BJ (cell line): ENCODE measurements around the gene FBXO10. TPM values are rescaled to one million over a fixed set of nuclear protein-coding genes. Genes with fewer than 3 reads are reported as not detected.
"Not testable (repeated sequence)": the region's sequence is repeated elsewhere in the genome, so short reads cannot be mapped to it uniquely, and the experiment has no call there.

ENCODE experiments used
- CTCF ChIA-PET: fragments of 350-600 bp; formaldehyde crosslinking; extraction: SDS; loops from one replicate; lab custom pipeline; 2021; ENCODE audit warnings: antibody characterized with exemption, inconsistent platforms; lab: Yijun Ruan, JAX
- POLR2A ChIA-PET: fragments of 300-600 bp; sonication (Branson Sonifier 250); formaldehyde crosslinking; extraction: SDS; loops from one replicate; lab custom pipeline; 2021; ENCODE audit warnings: antibody characterized with exemption; lab: Charles Lee
- DNase-seq: peaks from one replicate; pipeline ENCODE4 v3.0.0-alpha.2; 2011; ENCODE audit warnings: low read depth
- H3K27me3 ChIP-seq: 2 replicates; pipeline ENCODE4 v1.6.0; 2011; ENCODE audit warnings: low read length; ENCODE audit not compliant: control insufficient read depth, insufficient read depth
- H3K36me3 ChIP-seq: 2 replicates; pipeline ENCODE4 v1.5.1; 2011; ENCODE audit warnings: low read length; ENCODE audit not compliant: control insufficient read depth, insufficient read depth
- H3K4me3 ChIP-seq: 2 replicates; pipeline ENCODE4 v1.5.1; 2011; ENCODE audit warnings: low read depth, mild to moderate bottlenecking, control low read depth, low read length
- polyA plus RNA-seq: library from polyadenylated mRNA; depleted of rRNA; stranded (reverse); fragments of >200 nt; gene quantifications from 2 replicates; pipeline ENCODE4 v1.2.3, GENCODE V29; 2011
- TF ChIP-seq, protein P1 (sequence below): IDR thresholded peaks from 2 replicates; pipeline ENCODE4 v1.5.1; 2011; ENCODE audit warnings: low read depth, mild to moderate bottlenecking, control low read depth, inconsistent platforms, low read length, moderate library complexity; ENCODE audit not compliant: insufficient read depth

Gene FBXO10
- polyA plus RNA-seq, 1 experiment = 13.3 TPM

DNA sequence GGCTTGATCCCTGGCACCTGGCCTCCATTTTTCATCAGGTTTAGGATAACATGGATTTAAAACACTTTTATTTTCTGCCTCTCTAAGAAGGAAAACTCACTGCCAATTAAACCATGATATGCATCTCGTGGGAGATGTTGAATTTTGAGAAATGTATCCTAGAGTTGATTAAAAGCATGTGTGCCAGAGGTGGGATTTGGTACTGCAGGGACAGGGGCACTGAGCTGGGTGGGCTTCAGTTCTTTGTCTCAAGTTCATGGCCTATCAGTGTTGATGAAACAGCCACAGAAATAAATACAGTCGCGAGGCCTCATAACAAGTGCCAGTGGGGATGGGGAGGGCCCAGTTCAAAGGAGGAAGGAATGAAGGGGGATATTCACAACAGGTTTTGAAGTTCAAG is 55.5 kb downstream of the FBXO10 start:
- Histone ChIP-seq H3K36me3 (peaks cover 26% of the 10 kb centered on the region), H3K4me3 (no peak overlapping the region), H3K27me3 (no peaks in the 10 kb centered on the region)
- CTCF ChIA-PET = interaction anchor here (1.4 kb wide), 1 partner anchor 9 kb away, joined by 3 read pairs; no protein-coding TSS in a partner anchor
- POLR2A ChIA-PET = no interaction called here
- TF ChIP-seq, protein P1, sequence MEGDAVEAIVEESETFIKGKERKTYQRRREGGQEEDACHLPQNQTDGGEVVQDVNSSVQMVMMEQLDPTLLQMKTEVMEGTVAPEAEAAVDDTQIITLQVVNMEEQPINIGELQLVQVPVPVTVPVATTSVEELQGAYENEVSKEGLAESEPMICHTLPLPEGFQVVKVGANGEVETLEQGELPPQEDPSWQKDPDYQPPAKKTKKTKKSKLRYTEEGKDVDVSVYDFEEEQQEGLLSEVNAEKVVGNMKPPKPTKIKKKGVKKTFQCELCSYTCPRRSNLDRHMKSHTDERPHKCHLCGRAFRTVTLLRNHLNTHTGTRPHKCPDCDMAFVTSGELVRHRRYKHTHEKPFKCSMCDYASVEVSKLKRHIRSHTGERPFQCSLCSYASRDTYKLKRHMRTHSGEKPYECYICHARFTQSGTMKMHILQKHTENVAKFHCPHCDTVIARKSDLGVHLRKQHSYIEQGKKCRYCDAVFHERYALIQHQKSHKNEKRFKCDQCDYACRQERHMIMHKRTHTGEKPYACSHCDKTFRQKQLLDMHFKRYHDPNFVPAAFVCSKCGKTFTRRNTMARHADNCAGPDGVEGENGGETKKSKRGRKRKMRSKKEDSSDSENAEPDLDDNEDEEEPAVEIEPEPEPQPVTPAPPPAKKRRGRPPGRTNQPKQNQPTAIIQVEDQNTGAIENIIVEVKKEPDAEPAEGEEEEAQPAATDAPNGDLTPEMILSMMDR = no peak
- no peak for DNase-seq

DNA sequence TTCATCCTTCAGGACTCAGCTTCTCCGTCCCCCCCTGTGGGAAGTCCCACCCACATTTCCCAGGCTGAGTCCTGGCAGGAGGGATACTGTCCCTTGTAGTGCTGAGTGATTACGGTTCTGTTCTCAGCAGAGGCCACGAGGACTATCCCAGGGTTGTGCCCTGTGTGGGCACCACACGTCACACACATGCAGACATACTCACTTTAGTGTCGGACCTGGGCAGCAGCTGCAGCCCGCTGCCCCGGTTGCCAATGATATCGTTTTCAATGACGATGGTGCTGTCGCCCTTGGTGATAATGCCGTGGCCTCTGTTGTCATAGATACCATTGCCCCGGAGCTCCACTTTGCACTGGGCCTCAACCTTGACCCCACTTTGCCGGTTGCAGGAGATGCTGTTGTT is 58.3 kb downstream of the FBXO10 start:
- CTCF ChIA-PET = no interaction called here
- POLR2A ChIA-PET = no interaction called here
- TF ChIP-seq, protein P1 = no peak
- no peak overlapping the region for H3K4me3 ChIP-seq
- peaks cover 20% of the 10 kb centered on the region for H3K36me3 ChIP-seq
- DNase-seq = no peak
- H3K27me3 ChIP-seq = no peaks in the 10 kb centered on the region

DNA sequence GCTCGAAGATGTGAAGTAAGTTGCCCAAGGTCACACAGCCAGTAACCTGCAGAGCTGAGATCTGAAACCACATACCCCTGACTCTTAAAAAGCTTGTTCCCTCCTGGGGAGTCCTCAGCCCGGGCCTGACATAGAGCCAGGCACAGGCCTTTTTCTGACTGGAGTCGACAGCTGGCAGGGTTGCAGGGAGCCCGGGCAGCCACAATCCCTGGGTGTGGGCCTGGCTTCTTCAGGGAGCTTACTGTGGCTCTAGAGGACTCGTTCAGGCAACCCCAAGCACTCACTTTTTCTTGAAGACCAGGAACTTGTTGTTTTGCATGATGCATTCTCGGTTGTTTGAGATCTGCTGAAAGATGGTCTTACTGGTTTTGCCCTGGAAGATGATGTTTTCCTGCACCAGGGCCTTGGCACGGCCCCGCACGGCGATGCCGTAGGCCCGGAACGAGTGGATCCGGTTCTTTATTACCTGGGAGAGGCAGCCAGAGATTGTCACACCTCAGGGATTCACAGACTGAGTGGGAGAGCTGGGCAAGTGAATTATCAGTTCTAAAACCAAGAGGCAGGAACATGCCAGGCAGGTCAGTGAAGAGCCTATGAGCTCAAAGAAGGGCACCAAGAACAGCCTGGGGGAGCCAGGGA is 60.4 kb downstream of the FBXO10 start:
- Histone ChIP-seq H3K36me3 (peaks cover 15% of the 10 kb centered on the region), H3K4me3 (no peak overlapping the region), H3K27me3 (no peaks in the 10 kb centered on the region)
- no peak for DNase-seq
- ChIA-PET CTCF (no interaction called here), POLR2A (no interaction called here)
- TF ChIP-seq, protein P1 = no peak

DNA sequence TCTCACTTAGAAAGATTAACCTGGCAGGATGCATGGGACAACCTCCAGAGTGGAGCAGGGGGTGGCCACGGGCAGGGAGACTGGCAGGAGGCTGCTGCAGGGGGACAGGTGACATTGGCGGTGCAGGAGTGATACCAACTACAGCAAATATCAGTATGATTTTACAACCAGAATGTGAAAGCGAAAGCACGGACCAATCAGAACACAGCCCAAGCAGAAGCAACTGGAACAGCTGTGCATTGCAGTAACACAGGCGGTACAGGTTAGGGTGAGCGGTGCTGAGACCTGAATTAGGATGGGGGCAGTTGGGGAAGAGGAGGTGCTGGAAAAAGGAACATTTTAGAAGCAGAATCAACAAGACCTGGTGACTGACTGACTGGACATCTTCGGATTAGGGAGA is 61.2 kb downstream of the FBXO10 start:
- TF ChIP-seq, protein P1 = no peak
- CTCF ChIA-PET = no interaction called here
- POLR2A ChIA-PET = no interaction called here
- no peaks in the 10 kb centered on the region for H3K27me3 ChIP-seq
- H3K4me3 ChIP-seq = no peak overlapping the region
- H3K36me3 ChIP-seq = peaks cover 15% of the 10 kb centered on the region
- DNase-seq = no peak

DNA sequence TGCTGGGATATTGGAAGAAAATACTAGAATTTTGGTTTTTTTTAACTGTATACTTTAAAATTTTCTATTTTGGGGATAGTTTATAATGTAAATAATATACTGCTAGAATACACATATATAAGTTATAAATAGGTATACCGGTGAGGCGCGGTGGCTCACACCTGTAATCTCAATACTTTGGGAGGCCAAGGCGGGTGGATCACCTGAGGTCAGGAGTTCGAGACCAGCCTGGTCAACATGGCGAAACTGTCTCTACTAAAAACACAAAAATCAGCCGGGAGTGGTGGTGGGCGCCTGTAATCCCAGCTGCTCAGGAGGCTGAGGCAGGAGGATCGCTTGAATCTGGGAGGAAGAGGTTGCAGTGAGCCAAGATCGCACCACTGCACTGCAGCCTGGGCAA is 61.8 kb downstream of the FBXO10 start:
- CTCF ChIA-PET = interaction anchor here (0.6 kb wide), 1 partner anchor 858 kb away, joined by 3 read pairs; no protein-coding TSS in a partner anchor
- peaks cover 15% of the 10 kb centered on the region for H3K36me3 ChIP-seq
- H3K27me3 ChIP-seq, POLR2A ChIA-PET, DNase-seq, H3K4me3 ChIP-seq: not testable (repeated sequence)

DNA sequence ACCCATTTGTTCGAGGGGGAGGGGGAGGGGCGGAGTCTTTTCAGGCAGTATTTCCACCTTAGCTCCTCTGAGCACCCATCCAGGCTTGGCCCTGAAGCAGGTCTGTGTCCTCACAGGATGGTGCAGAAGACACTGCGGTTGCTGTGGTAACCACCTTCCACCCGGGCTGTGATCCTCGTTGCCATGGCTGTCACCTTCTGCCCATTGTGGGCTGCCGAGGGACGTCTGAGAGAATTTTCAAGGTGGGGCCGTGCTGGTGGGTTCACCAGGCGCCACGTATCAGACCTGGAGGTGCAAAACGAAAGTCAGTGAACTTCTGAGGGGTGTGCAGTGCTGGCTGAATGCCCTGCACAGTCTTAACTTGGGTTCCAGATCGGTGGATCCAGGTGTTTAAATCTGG is 63.7 kb downstream of the FBXO10 start:
- TF ChIP-seq, protein P1 = no peak
- H3K27me3 ChIP-seq = no peaks in the 10 kb centered on the region
- H3K4me3 ChIP-seq = no peak overlapping the region
- H3K36me3 ChIP-seq = peaks cover 6% of the 10 kb centered on the region
- ChIA-PET CTCF (no interaction called here), POLR2A (no interaction called here)
- DNase-seq = no peak
